Esophagus (tissue), 2 donors: ENCODE results near the gene ARL11. TPM values are rescaled to one million over a fixed set of nuclear protein-coding genes. Genes with fewer than 3 reads are reported as not detected.

Experiments used
- H3K27ac ChIP-seq, 2 donors: one replicate each; pipeline ENCODE4 v1.5.1; 2013; ENCODE audit warnings: low read depth in 2 of 2, mild to moderate bottlenecking in 2 of 2, inconsistent platforms in 1 of 2, low read length in 1 of 2, moderate library complexity in 1 of 2
- H3K27me3 ChIP-seq, 2 donors: one replicate each; pipeline ENCODE4 v1.6.1; 2013; ENCODE audit warnings: low read length in 2 of 2, control low read depth in 1 of 2, mild to moderate bottlenecking in 1 of 2; ENCODE audit not compliant: insufficient read depth in 2 of 2, control insufficient read depth in 1 of 2
- H3K36me3 ChIP-seq, 2 donors: one replicate each; pipeline ENCODE4 v1.6.1; 2013; ENCODE audit warnings: low read length in 1 of 2; ENCODE audit not compliant: control insufficient read depth in 2 of 2, insufficient read depth in 2 of 2
- H3K4me1 ChIP-seq, 2 donors: one replicate each; pipeline ENCODE4 v1.6.1; 2013; ENCODE audit warnings: low read length in 1 of 2; ENCODE audit not compliant: control insufficient read depth in 2 of 2, insufficient read depth in 2 of 2
- H3K4me3 ChIP-seq, 2 donors: one replicate each; pipeline ENCODE4 v1.5.1; 2013; ENCODE audit warnings: low read length in 2 of 2, mild to moderate bottlenecking in 2 of 2, low read depth in 1 of 2, moderate library complexity in 1 of 2
- H3K9me3 ChIP-seq, 2 donors: one replicate each; pipeline ENCODE4 v1.6.1; 2013; ENCODE audit warnings: mild to moderate bottlenecking in 2 of 2, low read depth in 1 of 2, low read length in 1 of 2, moderate library complexity in 1 of 2; ENCODE audit not compliant: control insufficient read depth in 2 of 2, insufficient read depth in 1 of 2
- WGBS, 2 donors: extraction: QIAGEN DNeasy Blood & Tissue Kit; methylation state at CpG; one replicate each; pipeline ENCODE4 v1.1.7; 2013; 5-methylcytosine and 5-hydroxymethylcytosine counted together
- polyA plus RNA-seq, 2 donors: library from polyadenylated mRNA; stranded (reverse); fragments of 200-250 nt; gene quantifications; one replicate each; pipeline ENCODE4 v1.2.3, GENCODE V29; 2013
- donor health status: healthy with polysubstance abuse.
- donor health status: Bipolar disorder and iron deficiency.

Gene ARL11
- polyA plus RNA-seq, 2 donors = 1.3 to 2.0 TPM

- Histone ChIP-seq H3K36me3 (peaks cover 0 to 4% of the 10 kb centered on the region in 2 donors), H3K27me3 (no peaks in the 10 kb centered on the region), H3K9me3 (no peaks in the 10 kb centered on the region), H3K4me3 (no peak overlapping the region), H3K27ac (peak overlapping the region; percentile 11 to 53), H3K4me1 (peaks cover 0 to 8% of the 10 kb centered on the region in 2 donors)
- WGBS, 2 donors = 56 to 61% methylated on average over 3 of the region's 3 CpGs
Measured at GRCh38 chr13:49655906-49656305, 27.6 kb downstream of the ARL11 start.

GRCh38 chr13:49657241-49657641 lies 28.9 kb downstream of the ARL11 start:
- Histone ChIP-seq H3K27ac (peak overlapping the region; percentile 53 to 66), H3K36me3 (peaks cover 0 to 9% of the 10 kb centered on the region in 2 donors), H3K9me3 (no peaks in the 10 kb centered on the region), H3K4me1 (peaks cover 0 to 8% of the 10 kb centered on the region in 2 donors), H3K27me3 (no peaks in the 10 kb centered on the region), H3K4me3 (no peak overlapping the region)
- WGBS, 2 donors = 36 to 61% methylated on average over 9 of the region's 9 CpGs

- H3K27me3 ChIP-seq = no peaks in the 10 kb centered on the region
- H3K4me3 ChIP-seq = no peak overlapping the region
- H3K9me3 ChIP-seq = no peaks in the 10 kb centered on the region
- H3K36me3 ChIP-seq = peaks cover 2 to 21% of the 10 kb centered on the region in 2 donors
- no peaks in the 10 kb centered on the region for H3K4me1 ChIP-seq
- 90% methylated on average over 4 of the region's 4 CpGs for WGBS, 2 donors
- H3K27ac ChIP-seq = no peak overlapping the region
Measured at GRCh38 chr13:49664606-49665005, 36.3 kb downstream of the ARL11 start.

GRCh38 chr13:49667773-49668172 lies 39.5 kb downstream of the ARL11 start:
- H3K4me1 ChIP-seq = no peaks in the 10 kb centered on the region
- peaks cover 2 to 12% of the 10 kb centered on the region in 2 donors for H3K36me3 ChIP-seq
- WGBS, 2 donors = 53 to 57% methylated on average over 2 of the region's 2 CpGs

GRCh38 chr13:49669735-49670309 lies 41.5 kb downstream of the ARL11 start:
- H3K27ac ChIP-seq = no peak overlapping the region
- no peak overlapping the region for H3K4me3 ChIP-seq
- H3K9me3 ChIP-seq = no peaks in the 10 kb centered on the region
- no peaks in the 10 kb centered on the region for H3K27me3 ChIP-seq
- no peaks in the 10 kb centered on the region for H3K4me1 ChIP-seq
- WGBS, 2 donors = 47 to 58% methylated on average over 5 of the region's 5 CpGs
- H3K36me3 ChIP-seq = peaks cover 2 to 12% of the 10 kb centered on the region in 2 donors

More at GRCh38 chr13:49667773-49668172, 39.5 kb downstream of the ARL11 start:
- Histone ChIP-seq H3K4me3 (no peak overlapping the region), H3K27me3 (no peaks in the 10 kb centered on the region), H3K9me3 (no peaks in the 10 kb centered on the region), H3K27ac (no peak overlapping the region)

- H3K36me3 ChIP-seq = peaks cover 2 to 9% of the 10 kb centered on the region in 2 donors
- no peaks in the 10 kb centered on the region for H3K4me1 ChIP-seq
- no peak overlapping the region for H3K27ac ChIP-seq
- no peaks in the 10 kb centered on the region for H3K27me3 ChIP-seq
- H3K4me3 ChIP-seq = no peak overlapping the region
- H3K9me3 ChIP-seq = no peaks in the 10 kb centered on the region
- 68 to 78% methylated on average over 5 of the region's 5 CpGs for WGBS, 2 donors
Measured at GRCh38 chr13:49670828-49671227, 42.5 kb downstream of the ARL11 start.

GRCh38 chr13:49676581-49677298 lies 48.4 kb downstream of the ARL11 start:
- Histone ChIP-seq H3K9me3 (no peaks in the 10 kb centered on the region), H3K4me3 (no peak overlapping the region), H3K27me3 (no peaks in the 10 kb centered on the region), H3K27ac (no peak overlapping the region), H3K4me1 (no peaks in the 10 kb centered on the region), H3K36me3 (peaks cover 0 to 5% of the 10 kb centered on the region in 2 donors)
- 95% methylated on average over 6 of the region's 6 CpGs for WGBS, 2 donors

GRCh38 chr13:49678191-49678914 lies 50.0 kb downstream of the ARL11 start:
- H3K9me3 ChIP-seq = no peaks in the 10 kb centered on the region
- H3K27ac ChIP-seq = no peak overlapping the region
- peaks cover 0 to 5% of the 10 kb centered on the region in 2 donors for H3K36me3 ChIP-seq
- H3K4me1 ChIP-seq = no peaks in the 10 kb centered on the region
- H3K4me3 ChIP-seq = no peak overlapping the region
- WGBS, 2 donors = 95 to 96% methylated on average over 46 to 48 of the region's 48 CpGs
- H3K27me3 ChIP-seq = no peaks in the 10 kb centered on the region

- H3K4me3 ChIP-seq = no peak overlapping the region
Measured at GRCh38 chr13:49679246-49679645, 50.9 kb downstream of the ARL11 start.

More at GRCh38 chr13:49679246-49679645, 50.9 kb downstream of the ARL11 start:
- no peaks in the 10 kb centered on the region for H3K9me3 ChIP-seq
- no peaks in the 10 kb centered on the region for H3K4me1 ChIP-seq
- WGBS, 2 donors = 65 to 84% methylated on average over 3 of the region's 3 CpGs
- no peaks in the 10 kb centered on the region for H3K27me3 ChIP-seq
- peaks cover 0 to 5% of the 10 kb centered on the region in 2 donors for H3K36me3 ChIP-seq
- no peak overlapping the region for H3K27ac ChIP-seq
